K562 (cell line): Measurements from ENCODE around the gene CCDC92. TPM values are rescaled to one million over a fixed set of nuclear protein-coding genes. Genes with fewer than 3 reads are reported as not detected.

Experiments
- ATAC-seq: fragments of 200-7000 bp; cut with Tn5 transposase; 3 replicates; pipeline ENCODE4 v1.9.1; 2020; ENCODE audit warnings: moderate library complexity
- BruUV-seq: library from RNA; stranded (reverse); fragments of 400-500 nt; replicated peaks from 2 replicates; lab custom pipeline; 2021; lab: Mats Ljungman, UMichigan
- CTCF ChIA-PET: fragments of 300-600 bp; formaldehyde crosslinking; extraction: SDS; loops from one replicate; lab custom pipeline; 2021; ENCODE audit warnings: low intra/inter-chr PET ratio; lab: Yijun Ruan, JAX
- POLR2A ChIA-PET: fragments of 300-600, 350-650 bp; sonication (Branson Sonifier 250); formaldehyde crosslinking; extraction: SDS; loops from one replicate; lab custom pipeline; 2021; ENCODE audit warnings: antibody characterized with exemption, inconsistent platforms; lab: Yijun Ruan, JAX
- DNase-seq, 4 experiments: peaks; one replicate each; pipeline versions ENCODE4 v3.0.0 to v3.0.0-alpha.2; 2011 to 2018; ENCODE audit warnings: low spot score in 3 of 4, mixed read lengths in 3 of 4; ENCODE audit errors: extremely low read depth in 1 of 4
- FAIRE-seq: peaks from 2 replicates; lab custom pipeline; 2011; peaks lifted over from hg19 to GRCh38; lab: Jason Lieb, UNC
- H2AFZ ChIP-seq: 2 replicates; pipeline ENCODE4 v1.6.0; 2011; ENCODE audit warnings: low read depth, low read length, control low read depth, inconsistent platforms
- H3K27ac ChIP-seq: fragments of 200-600 bp; 3 replicates; pipeline ENCODE4 v1.8.0; 2011; ENCODE audit warnings: low read depth, mild to moderate bottlenecking, control low read depth, inconsistent platforms, low read length, moderate library complexity, mixed read lengths; ENCODE audit errors: extremely low read depth
- H3K27me3 ChIP-seq, 2 experiments: fragments of 300-600 bp in 1 of 2; 2 replicates in 1 of 2; 3 replicates in 1 of 2; pipeline versions ENCODE4 v1.6.0 to v1.8.0; 2011; ENCODE audit warnings: inconsistent platforms in 2 of 2, low read length in 2 of 2, mild to moderate bottlenecking in 1 of 2, mixed read lengths in 1 of 2, moderate library complexity in 1 of 2; ENCODE audit not compliant: control insufficient read depth in 2 of 2, insufficient read depth in 2 of 2
- H3K36me3 ChIP-seq: fragments of 300-600 bp; 3 replicates; pipeline ENCODE4 v1.8.0; 2011; ENCODE audit warnings: mild to moderate bottlenecking, low read length, inconsistent platforms; ENCODE audit not compliant: control insufficient read depth, insufficient read depth
- H3K4me1 ChIP-seq, 2 experiments: fragments of 200-600 bp in 1 of 2; replicated peaks in 1 of 2; 2 replicates in 1 of 2; 3 replicates in 1 of 2; pipeline versions ENCODE4 v1.5.1 to v1.8.0; 2011; ENCODE audit warnings: inconsistent platforms in 2 of 2, low read length in 2 of 2, mild to moderate bottlenecking in 1 of 2, mixed read lengths in 1 of 2, moderate library complexity in 1 of 2; ENCODE audit not compliant: control insufficient read depth in 2 of 2, insufficient read depth in 2 of 2
- H3K4me2 ChIP-seq: 2 replicates; pipeline ENCODE4 v1.6.1; 2011; ENCODE audit warnings: low read length, control low read depth, inconsistent platforms, mixed read lengths; ENCODE audit not compliant: insufficient read depth
- H3K4me3 ChIP-seq: fragments of 200-600 bp; sonication (generic), shearing (Covaris generic); 2 replicates; pipeline ENCODE4 v1.5.1; 2016; ENCODE audit warnings: control low read depth, inconsistent platforms
- H3K79me2 ChIP-seq: fragments of 200-600 bp; 3 replicates; pipeline ENCODE4 v1.8.0; 2011; ENCODE audit warnings: low read length, inconsistent platforms; ENCODE audit not compliant: control insufficient read depth, insufficient read depth
- H3K9ac ChIP-seq, 2 experiments: 2 replicates each; pipeline versions ENCODE4 v1.6.0 to v1.6.1; 2011; ENCODE audit warnings: low read depth in 2 of 2, low read length in 2 of 2, control low read depth in 1 of 2, inconsistent platforms in 1 of 2, mild to moderate bottlenecking in 1 of 2, mixed read lengths in 1 of 2; ENCODE audit not compliant: insufficient read depth in 1 of 2
- H3K9me1 ChIP-seq: one replicate; pipeline ENCODE4 v1.6.0; 2011; ENCODE audit warnings: inconsistent platforms, mild to moderate bottlenecking, low read length, moderate library complexity; ENCODE audit not compliant: control insufficient read depth, insufficient read depth
- H3K9me3 ChIP-seq: replicated peaks from 2 replicates; pipeline ENCODE4 v1.5.1; 2011; ENCODE audit warnings: low read depth, low read length, inconsistent platforms; ENCODE audit not compliant: control insufficient read depth, insufficient read depth
- H4K20me1 ChIP-seq: replicated peaks from 2 replicates; pipeline ENCODE4 v1.6.1; 2011; ENCODE audit warnings: low read length, inconsistent platforms, mixed read lengths; ENCODE audit not compliant: control insufficient read depth, insufficient read depth
- GMEB1 ChIP-seq: fragments of 250-450 bp; sonication (Bioruptor Pico); IDR thresholded peaks from 2 replicates; pipeline ENCODE4 v1.4.0; 2020; ENCODE audit warnings: mild to moderate bottlenecking
- HDAC1 ChIP-seq, 2 experiments: fragments of 450-650 bp; IDR thresholded peaks; 2 replicates each; pipeline ENCODE4 v1.6.1; 2016 to 2017; ENCODE audit warnings: inconsistent platforms in 1 of 2, mild to moderate bottlenecking in 1 of 2, moderate library complexity in 1 of 2
- HDGF ChIP-seq: fragments of 450-650 bp; IDR thresholded peaks from 2 replicates; pipeline ENCODE4 v1.6.1; 2016
- HSF4 ChIP-seq: fragments of 250-450 bp; sonication (Bioruptor Pico); IDR thresholded peaks from 2 replicates; pipeline ENCODE4 v2.1.2; 2022; ENCODE audit warnings: mild to moderate bottlenecking, moderate library complexity, borderline replicate concordance
- JUND ChIP-seq, 2 experiments: IDR thresholded peaks; 2 replicates in 1 of 2; 3 replicates in 1 of 2; pipeline ENCODE4 v1.6.1; 2011; ENCODE audit warnings: borderline replicate concordance in 2 of 2, low read depth in 2 of 2, low read length in 2 of 2, improper control_type of control experiment in 1 of 2, missing biosample characterization in 1 of 2, missing genetic modification characterization in 1 of 2, missing genetic modification reagents in 1 of 2
- KLF13 ChIP-seq: fragments of 450-650 bp; IDR thresholded peaks from 2 replicates; pipeline ENCODE4 v1.6.1; 2016; ENCODE audit warnings: missing genetic modification characterization, low read depth, mild to moderate bottlenecking, missing compliant biosample characterization, moderate library complexity, borderline replicate concordance
- MECOM ChIP-seq: fragments of 250-450 bp; sonication (Bioruptor Pico); IDR thresholded peaks from 2 replicates; pipeline ENCODE4 v1.8.0; 2022; ENCODE audit warnings: inconsistent platforms
- POLR2AphosphoS5 ChIP-seq: IDR thresholded peaks from 2 replicates; pipeline ENCODE4 v1.6.1; 2011; ENCODE audit warnings: mild to moderate bottlenecking, low read depth, low read length, moderate library complexity; ENCODE audit not compliant: control insufficient read depth, insufficient read depth
- WGBS: fragments of 100-300 bp; shearing (Covaris generic); methylation state at CpG from one replicate; pipeline ENCODE4 v1.1.6; 2016; ENCODE audit warnings: low coverage, mixed read lengths; ENCODE audit not compliant: insufficient coverage; ENCODE audit errors: missing lambda C conversion rate; 5-methylcytosine and 5-hydroxymethylcytosine counted together
- in situ Hi-C: fragments of 300-500 bp; cut with MboI; formaldehyde crosslinking; loops from 4 replicates; pipeline ENCODE4 v1.15.0; 2018; ENCODE audit warnings: inconsistent platforms, mixed read lengths
- intact Hi-C: fragments of 100-400 bp; cut with micrococcal nuclease; formaldehyde crosslinking; loops from 2 replicates; pipeline ENCODE4 v1.14.2; 2022
- polyA plus RNA-seq, 8 experiments: library from polyadenylated mRNA; depleted of rRNA in 4 of 8; stranded (reverse) in 5 of 8; unstranded in 3 of 8; fragments of >200 nt; fragmentation: Nextera tagmentation in 2 of 8; fragmentation: Illumina TruSeq in 1 of 8; extraction: Ambion mirVana in 2 of 8; extraction: Trizol in 1 of 8; gene quantifications; 2 replicates each; pipeline versions ENCODE4 v1.2.1 to v1.2.3, GENCODE V29; 2011 to 2014; ENCODE audit warnings: inconsistent platforms in 1 of 8, missing spikeins in 1 of 8
- total RNA-seq, 7 experiments: library from RNA; depleted of rRNA in 6 of 7; stranded (reverse); fragments of >200 nt in 6 of 7; fragmentation: Illumina TruSeq in 2 of 7; extraction: Trizol in 2 of 7; gene quantifications; 2 replicates each; pipeline versions ENCODE4 v1.2.1 to v1.2.3, GENCODE V29; 2011 to 2021; ENCODE audit warnings: low replicate concordance in 1 of 7
- TF ChIP-seq, protein P1 (sequence below): fragments of 450-650 bp; IDR thresholded peaks from 2 replicates; pipeline ENCODE4 v1.6.1; 2016; ENCODE audit warnings: mild to moderate bottlenecking

Gene CCDC92
- total and polyA plus RNA-seq, 9 of the 15 experiments (the other 6 are each of a cell fraction or from before 2014, with no cell fraction given), result 0.27 to 5.9 (median 2.1) TPM

DNA sequence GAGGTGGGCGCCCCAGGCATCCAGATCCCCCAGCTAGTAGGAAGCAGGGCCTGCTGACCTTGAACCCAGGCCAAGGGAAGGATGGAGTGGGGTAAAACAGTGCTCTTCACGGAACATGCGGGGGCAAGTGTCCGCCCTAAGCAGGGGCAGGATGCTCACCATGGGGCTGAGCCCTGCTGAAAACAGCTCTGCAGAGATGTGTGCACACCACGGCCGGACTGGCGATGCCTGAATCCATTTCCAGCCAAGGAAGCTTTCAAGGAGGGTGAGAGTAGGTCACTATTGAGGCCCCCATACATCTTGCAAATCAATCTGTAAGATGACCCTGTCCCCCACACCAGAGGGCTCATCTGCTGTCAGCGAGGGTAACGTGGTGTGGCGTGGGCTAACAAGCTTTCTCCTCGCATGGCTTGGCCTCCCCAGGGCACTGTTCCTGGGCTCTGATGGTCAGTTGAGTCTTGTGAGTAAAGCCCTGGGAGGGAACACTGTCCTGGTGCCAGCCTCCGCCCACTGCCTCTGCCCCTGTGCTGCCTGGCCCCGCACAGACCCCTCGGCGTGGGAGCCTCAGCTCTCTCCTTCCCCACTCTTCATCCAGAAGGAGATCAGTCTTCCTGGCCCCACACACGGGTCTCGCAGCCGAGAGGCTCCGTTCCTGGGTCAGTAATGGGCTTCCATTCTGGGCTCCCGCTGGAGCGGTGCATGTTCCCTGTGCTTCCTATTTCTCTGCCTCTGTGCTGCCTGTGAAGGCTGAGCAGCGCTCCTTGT, 69.1 kb downstream of the CCDC92 start (continued):
- TF ChIP-seq, protein P1, sequence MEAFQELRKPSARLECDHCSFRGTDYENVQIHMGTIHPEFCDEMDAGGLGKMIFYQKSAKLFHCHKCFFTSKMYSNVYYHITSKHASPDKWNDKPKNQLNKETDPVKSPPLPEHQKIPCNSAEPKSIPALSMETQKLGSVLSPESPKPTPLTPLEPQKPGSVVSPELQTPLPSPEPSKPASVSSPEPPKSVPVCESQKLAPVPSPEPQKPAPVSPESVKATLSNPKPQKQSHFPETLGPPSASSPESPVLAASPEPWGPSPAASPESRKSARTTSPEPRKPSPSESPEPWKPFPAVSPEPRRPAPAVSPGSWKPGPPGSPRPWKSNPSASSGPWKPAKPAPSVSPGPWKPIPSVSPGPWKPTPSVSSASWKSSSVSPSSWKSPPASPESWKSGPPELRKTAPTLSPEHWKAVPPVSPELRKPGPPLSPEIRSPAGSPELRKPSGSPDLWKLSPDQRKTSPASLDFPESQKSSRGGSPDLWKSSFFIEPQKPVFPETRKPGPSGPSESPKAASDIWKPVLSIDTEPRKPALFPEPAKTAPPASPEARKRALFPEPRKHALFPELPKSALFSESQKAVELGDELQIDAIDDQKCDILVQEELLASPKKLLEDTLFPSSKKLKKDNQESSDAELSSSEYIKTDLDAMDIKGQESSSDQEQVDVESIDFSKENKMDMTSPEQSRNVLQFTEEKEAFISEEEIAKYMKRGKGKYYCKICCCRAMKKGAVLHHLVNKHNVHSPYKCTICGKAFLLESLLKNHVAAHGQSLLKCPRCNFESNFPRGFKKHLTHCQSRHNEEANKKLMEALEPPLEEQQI, result no peak
- no peak for TF ChIP-seq POLR2AphosphoS5
- TF ChIP-seq HDGF, result no peak
- no peak for TF ChIP-seq JUND (IDR thresholded peaks at IDR 0.05; ENCODE audit: borderline replicate concordance, low read depth, low read length)
- TF ChIP-seq JUND (tag; IDR thresholded peaks at IDR 0.05; ENCODE audit: borderline replicate concordance, low read depth, low read length), result no peak

GRCh38 chr12:123902821-123903220, 69.8 kb downstream of the CCDC92 start:
- intact Hi-C loops (no loop called here), in situ Hi-C loops (no loop called here)
- Histone ChIP-seq H3K9ac (no peak overlapping the region), H3K27ac (no peak overlapping the region), H3K9me1 (no peaks in the 10 kb centered on the region), H3K36me3 (no peaks in the 10 kb centered on the region), H3K4me2 (no peak overlapping the region), H2AFZ (no peak overlapping the region), H3K79me2 (no peaks in the 10 kb centered on the region), H3K4me1 (peaks cover 0 to 8% of the 10 kb centered on the region in 2 experiments; a peak in 1 of 5 replicates), H4K20me1 (peaks cover 5% of the 10 kb centered on the region; the same call in 1 of the 2 replicates), H3K4me3 (no peak overlapping the region), H3K27me3 (peaks cover 62 to 68% of the 10 kb centered on the region in 2 experiments), H3K9me3 (no peaks in the 10 kb centered on the region)
- ChIA-PET CTCF (interaction anchor here (0.9 kb wide), 1 partner anchor 81 kb away, joined by 5 read pairs; no protein-coding TSS in a partner anchor), POLR2A (no interaction called here)
- ATAC-seq (no peak), DNase-seq (no peak), FAIRE-seq (no peak)
- 12% methylated on average over 12 of the region's 13 CpGs for WGBS
- BruUV-seq, result no TSS peak
- TF ChIP-seq KLF13 (tag), result no peak
- TF ChIP-seq MECOM (CRISPR knock-in tag), result no peak
- TF ChIP-seq HSF4, result no peak
- no peak for TF ChIP-seq GMEB1 (CRISPR knock-in tag)
- no peak for TF ChIP-seq HDAC1 (IDR thresholded peaks at IDR 0.05)
